GM19238 (cell line): ENCODE data around the gene DUOX2.
"Not testable (repeated sequence)": the region's sequence is repeated elsewhere in the genome, so short reads cannot be mapped to it uniquely, and the experiment has no call there.

ENCODE experiments used
- DNase-seq: peaks from one replicate; pipeline ENCODE4 v3.0.0; 2011; ENCODE audit warnings: low spot score; ENCODE audit not compliant: insufficient read length

DUOX2 gene

GRCh38 chr15:45102226-45102625 lies 11.7 kb downstream of the DUOX2 start:
- DNase-seq = no peak

GRCh38 chr15:45101749-45102148 lies 12.2 kb downstream of the DUOX2 start:
- DNase-seq = no peak

DNA sequence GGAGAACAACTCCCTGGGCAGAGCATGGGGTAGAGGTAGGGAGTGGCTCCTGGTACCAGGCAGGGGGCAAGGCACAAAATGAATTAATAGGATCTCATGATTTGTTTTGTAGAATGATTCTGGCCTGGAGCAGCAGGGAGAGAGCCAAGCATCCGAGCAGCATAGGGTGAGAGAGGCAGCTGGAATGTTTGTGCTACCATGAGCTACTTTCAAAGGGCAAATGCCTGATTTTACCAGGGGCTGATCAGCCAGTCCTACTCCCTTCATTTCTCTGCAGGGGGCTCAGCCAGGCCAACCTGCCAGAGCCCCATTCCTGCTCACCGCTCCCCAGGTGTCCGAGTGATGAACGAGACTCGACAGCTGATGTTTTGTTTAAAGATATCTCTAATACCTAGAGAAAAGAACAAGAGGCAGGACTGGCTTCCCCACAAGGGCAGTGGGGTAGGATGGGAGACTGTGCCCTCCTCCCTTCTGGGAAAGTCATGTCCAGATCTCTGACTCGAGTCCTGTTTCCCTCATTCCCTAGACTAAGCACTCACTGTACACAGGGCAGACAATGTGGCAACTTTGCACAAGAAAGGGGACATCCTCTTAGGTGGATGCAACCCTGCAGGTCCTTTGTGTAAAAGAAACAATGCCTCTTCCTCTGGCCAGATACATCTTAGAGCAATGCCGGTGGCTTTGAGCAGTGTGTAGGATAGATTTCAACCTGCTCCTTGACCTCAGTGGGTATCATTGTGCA lies 12.9 kb downstream of the DUOX2 start:
- no peak for DNase-seq

DNA sequence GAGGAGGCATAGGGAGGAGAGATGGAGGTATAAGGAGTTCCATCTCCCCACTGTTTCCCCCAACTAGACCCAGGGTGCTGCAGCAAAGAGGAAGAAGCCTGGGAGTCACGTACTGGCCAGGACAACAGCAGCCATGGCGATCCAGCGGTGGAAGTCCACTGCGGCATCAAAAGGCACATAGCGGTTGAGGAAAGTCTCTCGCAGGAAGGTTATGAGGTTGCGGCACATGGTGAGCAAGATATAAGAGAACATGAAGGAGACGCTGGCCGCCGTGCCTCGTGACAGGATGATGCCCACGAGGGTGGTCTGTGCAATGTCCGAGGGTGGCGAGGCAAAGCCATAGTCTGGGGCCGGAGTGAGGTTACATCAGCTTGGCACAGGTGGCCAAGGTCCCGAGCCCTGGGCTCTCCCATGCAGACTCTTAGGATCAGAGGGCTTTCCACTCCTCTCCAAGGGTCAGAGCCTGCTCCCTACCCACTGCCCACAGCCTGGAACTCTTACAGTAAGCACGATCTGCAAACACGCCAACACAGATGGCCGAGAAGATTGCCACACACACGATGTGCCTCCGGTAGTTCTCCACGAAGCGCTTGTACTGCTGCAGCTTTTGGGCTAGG lies 14.3 kb downstream of the DUOX2 start:
- DNase-seq = no peak

GRCh38 chr15:45097466-45097865 lies 16.5 kb downstream of the DUOX2 start:
- DNase-seq = no peak

- no peak for DNase-seq
Measured at GRCh38 chr15:45095661-45096060, 18.3 kb downstream of the DUOX2 start.

GRCh38 chr15:45094358-45094730 lies 19.6 kb downstream of the DUOX2 start:
- DNase-seq = no peak

- no peak for DNase-seq
Measured at GRCh38 chr15:45093622-45094357, 20.2 kb downstream of the DUOX2 start.

- DNase-seq = no peak
Measured at GRCh38 chr15:45093013-45093412, 21.0 kb downstream of the DUOX2 start.

- DNase-seq = no peak
Measured at GRCh38 chr15:45091576-45091975, 22.4 kb downstream of the DUOX2 start.

DNA sequence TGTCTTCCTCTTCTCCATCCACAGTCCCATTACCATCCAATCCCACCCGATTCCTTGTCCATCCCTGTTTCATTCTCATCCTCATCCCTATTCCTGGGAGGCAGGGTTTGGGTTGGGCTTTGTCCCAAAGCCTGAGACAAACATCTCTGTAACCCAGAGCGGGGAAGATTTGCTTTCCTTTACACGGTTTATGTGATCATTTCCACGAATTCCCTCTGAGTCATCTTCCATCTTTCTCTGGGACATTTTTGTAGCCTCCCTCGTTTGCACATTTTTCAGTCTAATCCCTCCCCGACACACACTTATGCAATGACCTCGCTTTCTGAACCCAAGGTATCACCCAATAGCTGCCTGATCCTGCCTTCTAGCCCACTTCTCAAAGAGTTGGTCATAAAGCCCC lies 22.8 kb downstream of the DUOX2 start:
- no peak for DNase-seq

GRCh38 chr15:45089712-45090373 lies 24.1 kb downstream of the DUOX2 start:
- DNase-seq = no peak

- no peak for DNase-seq
Measured at GRCh38 chr15:45088801-45089711, 24.9 kb downstream of the DUOX2 start.

DNA sequence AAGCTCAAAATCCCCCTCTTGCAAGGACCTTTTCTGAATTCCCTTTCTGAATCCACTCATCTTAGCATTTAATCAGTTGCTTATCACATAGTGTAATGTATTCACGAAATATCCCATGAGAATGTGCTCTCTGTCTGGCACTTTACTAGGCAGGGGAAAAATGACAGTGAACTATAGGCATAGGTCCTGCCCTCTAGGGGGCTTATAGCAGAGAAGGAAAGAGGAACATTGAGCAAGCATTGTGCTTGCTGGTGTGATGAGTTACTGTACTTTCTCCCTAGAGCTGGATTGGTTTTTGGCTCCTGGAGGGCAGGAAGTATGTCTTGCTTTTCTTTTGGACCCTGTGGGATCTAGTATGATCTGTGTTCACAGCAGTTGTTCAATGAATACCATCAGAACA lies 26.5 kb downstream of the DUOX2 start:
- DNase-seq = no peak

GRCh38 chr15:45084163-45084562 lies 29.8 kb downstream of the DUOX2 start:
- no peak for DNase-seq

DNA sequence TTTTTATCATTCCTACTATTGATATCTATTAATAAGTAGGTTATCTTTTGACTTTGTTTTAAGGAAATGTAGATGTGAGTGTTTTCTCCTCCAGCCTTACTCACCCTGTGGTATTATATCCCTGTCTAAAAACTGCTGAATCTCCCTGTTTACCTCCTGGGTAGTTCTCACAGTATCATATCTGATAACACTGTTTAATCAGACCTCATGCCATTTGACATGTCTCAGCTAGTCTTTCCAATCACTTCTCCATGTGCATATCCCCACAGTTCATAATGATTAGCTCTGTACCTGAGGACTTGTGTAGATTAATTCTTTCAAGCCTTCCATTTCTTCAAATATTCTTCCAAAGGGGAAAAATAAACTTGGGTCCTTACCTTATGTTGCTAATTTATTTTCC lies 30.7 kb downstream of the DUOX2 start:
- DNase-seq = no peak

GRCh38 chr15:45082412-45082811 lies 31.6 kb downstream of the DUOX2 start:
- DNase-seq = not testable (repeated sequence)

DNA sequence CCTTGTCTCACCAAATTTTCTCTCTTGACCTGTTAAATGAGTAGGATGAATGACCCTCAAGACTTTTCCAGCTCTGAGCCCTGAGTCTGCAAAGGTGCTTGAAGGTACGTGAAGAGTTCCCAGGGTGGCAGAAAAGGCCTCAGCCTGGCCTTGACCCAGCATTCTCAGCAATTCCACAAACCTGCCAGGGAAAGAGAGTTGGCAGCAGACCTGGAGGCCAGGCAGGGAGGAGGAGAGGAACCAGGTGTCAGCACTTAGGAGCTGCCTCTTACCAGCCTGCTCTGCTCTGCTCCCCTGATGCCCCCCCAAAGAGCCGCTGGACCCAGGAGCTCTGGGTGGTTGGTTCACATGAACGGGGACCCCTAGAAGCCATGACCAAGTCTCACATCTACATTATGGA lies 33.4 kb downstream of the DUOX2 start:
- DNase-seq = not testable (repeated sequence)

- DNase-seq = not testable (repeated sequence)
Measured at GRCh38 chr15:45079628-45080246, 34.2 kb downstream of the DUOX2 start.

DNA sequence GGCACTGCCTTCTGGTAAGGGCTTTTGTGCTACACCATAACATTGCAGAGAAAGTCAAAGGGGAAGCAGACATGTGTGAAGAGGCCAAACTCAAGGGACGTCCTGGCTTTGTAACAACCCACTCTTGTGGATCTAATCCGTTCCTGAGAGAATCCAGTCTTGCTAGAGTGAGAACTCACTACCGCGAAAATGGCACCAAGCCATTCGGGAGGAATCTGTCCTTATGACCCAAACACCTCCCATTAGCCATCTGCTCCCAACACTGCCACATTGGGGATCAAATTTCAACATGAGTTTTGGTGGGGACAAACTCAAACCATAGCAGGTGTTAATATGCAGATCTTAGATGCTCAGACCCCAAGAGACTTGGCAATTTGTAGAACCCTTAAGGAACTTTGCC lies 34.8 kb downstream of the DUOX2 start:
- DNase-seq = not testable (repeated sequence)
